GM12878 (cell line): Measurements from ENCODE around the gene LPIN3.

ENCODE experiments used
- CEBPB ChIP-seq, 2 experiments: fragments of 150-350 bp in 1 of 2; IDR thresholded peaks; 2 replicates each; pipeline ENCODE4 v1.6.1; 2012 to 2014; ENCODE audit warnings: low read depth in 2 of 2, low read length in 2 of 2, borderline replicate concordance in 1 of 2, inconsistent platforms in 1 of 2
- CTCF ChIP-seq, 3 experiments: IDR thresholded peaks in 2 of 3; conservative IDR thresholded peaks in 1 of 3; 2 replicates each; pipeline ENCODE4 v1.5.1; 2011; ENCODE audit warnings: low read depth in 3 of 3, low read length in 3 of 3, mild to moderate bottlenecking in 3 of 3, control low read depth in 2 of 3, moderate library complexity in 2 of 3, inconsistent platforms in 1 of 3, mixed read lengths in 1 of 3; ENCODE audit not compliant: control insufficient read depth in 2 of 3, insufficient read depth in 1 of 3; ENCODE audit errors: extremely low read depth in 1 of 3
- EGR1 ChIP-seq, 2 experiments: IDR thresholded peaks; 1 replicate in 1 of 2; 2 replicates in 1 of 2; pipeline ENCODE4 v1.6.1; 2011 to 2012; ENCODE audit warnings: low read depth in 2 of 2, low read length in 2 of 2, borderline replicate concordance in 1 of 2, mild to moderate bottlenecking in 1 of 2, moderate library complexity in 1 of 2
- NKRF ChIP-seq: fragments of 450-650 bp; conservative IDR thresholded peaks from 2 replicates; pipeline ENCODE4 v1.6.1; 2017; ENCODE audit warnings: mild to moderate bottlenecking, moderate library complexity
- NR2C2 ChIP-seq: IDR thresholded peaks from 2 replicates; pipeline ENCODE4 v1.6.1; 2011; ENCODE audit warnings: borderline replicate concordance, low read depth; ENCODE audit not compliant: control insufficient read depth, insufficient read length
- POLR2A ChIP-seq: IDR thresholded peaks from 2 replicates; pipeline ENCODE4 v1.6.1; 2011; ENCODE audit warnings: low read depth, mild to moderate bottlenecking, low read length
- RAD51 ChIP-seq: fragments of 450-650 bp; IDR thresholded peaks from 2 replicates; pipeline ENCODE4 v1.6.1; 2016; ENCODE audit warnings: moderate library complexity, mild to moderate bottlenecking, inconsistent platforms
- SIX5 ChIP-seq: IDR thresholded peaks from 2 replicates; pipeline ENCODE4 v1.6.1; 2011; ENCODE audit warnings: mild to moderate bottlenecking, low read depth, low read length, moderate library complexity; ENCODE audit not compliant: severe bottlenecking
- STAT3 ChIP-seq: IDR thresholded peaks from 2 replicates; pipeline ENCODE4 v1.6.1; 2011; ENCODE audit warnings: low read depth, low read length, improper control_type of control experiment

- TF ChIP-seq NR2C2: no peak
- no peak for TF ChIP-seq NKRF
- no peak for TF ChIP-seq CEBPB (IDR thresholded peaks at IDR 0.05; ENCODE audit: borderline replicate concordance in 1 of 2, low read depth in 2 of 2, low read length in 2 of 2)
- no peak for TF ChIP-seq RAD51
- no peak for TF ChIP-seq CTCF (IDR thresholded peaks at IDR 0.05 in 2 of 3, conservative IDR thresholded peaks at IDR 0.05 in 1 of 3; ENCODE audit: control insufficient read depth in 2 of 3, extremely low read depth in 1 of 3, insufficient read depth in 1 of 3, low read depth in 3 of 3, low read length in 3 of 3)
- TF ChIP-seq POLR2A: no peak
- no peak for TF ChIP-seq EGR1 (IDR thresholded peaks at IDR 0.05; ENCODE audit: borderline replicate concordance in 1 of 2, low read depth in 2 of 2, low read length in 2 of 2)
- TF ChIP-seq STAT3: no peak
- TF ChIP-seq SIX5: no peak
Observed at GRCh38 chr20:41393705-41394066, 53.1 kb downstream of the LPIN3 start.
